Neuronal stem cell (in vitro differentiated cells): Measurements from ENCODE around the gene CORIN.

Experiments
- DNase-seq: peaks from one replicate; pipeline ENCODE4 v3.0.0-alpha.2; 2013; ENCODE audit warnings: low spot score
- H2AFZ ChIP-seq: one replicate; pipeline ENCODE4 v1.6.1; 2013; ENCODE audit warnings: mild to moderate bottlenecking, low read length, inconsistent platforms
- H2AK5ac ChIP-seq: 2 replicates; pipeline ENCODE4 v1.6.1; 2013; ENCODE audit warnings: low read depth, mild to moderate bottlenecking, inconsistent platforms, low read length, moderate library complexity, mixed read lengths
- H2BK120ac ChIP-seq: 2 replicates; pipeline ENCODE4 v1.6.1; 2013; ENCODE audit warnings: low read depth, mild to moderate bottlenecking, inconsistent platforms, low read length, moderate library complexity, mixed read lengths
- H2BK12ac ChIP-seq: one replicate; pipeline ENCODE4 v1.6.1; 2013; ENCODE audit warnings: low read length, inconsistent platforms
- H2BK15ac ChIP-seq: 2 replicates; pipeline ENCODE4 v1.6.1; 2013; ENCODE audit warnings: mild to moderate bottlenecking, low read length, inconsistent platforms, mixed read lengths
- H2BK5ac ChIP-seq: one replicate; pipeline ENCODE4 v1.6.1; 2013; ENCODE audit warnings: inconsistent platforms, mild to moderate bottlenecking, low read length, moderate library complexity
- H3K14ac ChIP-seq: one replicate; pipeline ENCODE4 v1.6.1; 2013; ENCODE audit warnings: low read length, inconsistent platforms
- H3K18ac ChIP-seq: 2 replicates; pipeline ENCODE4 v1.6.1; 2013; ENCODE audit warnings: low read length, inconsistent platforms
- H3K23ac ChIP-seq: 2 replicates; pipeline ENCODE4 v1.6.1; 2013; ENCODE audit warnings: low read depth, mild to moderate bottlenecking, mixed read lengths, low read length, inconsistent platforms; ENCODE audit not compliant: poor library complexity
- H3K27ac ChIP-seq: replicated peaks from 3 replicates; pipeline ENCODE4 v1.5.1; 2013; ENCODE audit warnings: low read length, inconsistent platforms
- H3K27me3 ChIP-seq, 3 experiments: 2 replicates each; pipeline ENCODE4 v1.6.1; 2013; ENCODE audit warnings: low read length in 3 of 3, mild to moderate bottlenecking in 2 of 3, inconsistent platforms in 1 of 3, low read depth in 1 of 3, mixed read lengths in 1 of 3, moderate library complexity in 1 of 3; ENCODE audit not compliant: control insufficient read depth in 3 of 3, insufficient read depth in 3 of 3
- H3K36me3 ChIP-seq, 2 donors: replicated peaks in 1 of 2; 2 replicates each; pipeline ENCODE4 v1.6.1; 2013; ENCODE audit warnings: low read length in 2 of 2; ENCODE audit not compliant: control insufficient read depth in 2 of 2, insufficient read depth in 2 of 2
- H3K4ac ChIP-seq: 2 replicates; pipeline ENCODE4 v1.6.1; 2013; ENCODE audit warnings: inconsistent platforms, mild to moderate bottlenecking, low read length, moderate library complexity
- H3K4me1 ChIP-seq, 2 donors: 1 replicate in 1 of 2; 2 replicates in 1 of 2; pipeline ENCODE4 v1.6.1; 2013; ENCODE audit warnings: low read length in 2 of 2, low read depth in 1 of 2; ENCODE audit not compliant: control insufficient read depth in 2 of 2, insufficient read depth in 1 of 2
- H3K4me2 ChIP-seq: one replicate; pipeline ENCODE4 v1.6.1; 2013; ENCODE audit warnings: mild to moderate bottlenecking, low read length, inconsistent platforms; ENCODE audit not compliant: insufficient read depth, poor library complexity, severe bottlenecking
- H3K4me3 ChIP-seq, 2 donors: 2 replicates each; pipeline ENCODE4 v1.5.1; 2013; ENCODE audit warnings: low read length in 2 of 2, mild to moderate bottlenecking in 2 of 2, inconsistent platforms in 1 of 2, moderate library complexity in 1 of 2
- H3K79me1 ChIP-seq: one replicate; pipeline ENCODE4 v1.6.1; 2013; ENCODE audit warnings: low read depth, mild to moderate bottlenecking, inconsistent platforms, low read length, moderate library complexity
- H3K9ac ChIP-seq: one replicate; pipeline ENCODE4 v1.6.1; 2013; ENCODE audit warnings: mild to moderate bottlenecking, low read depth, low read length, inconsistent platforms; ENCODE audit not compliant: poor library complexity
- H3K9me3 ChIP-seq, 2 donors: replicated peaks in 1 of 2; 2 replicates each; pipeline versions ENCODE3 to v1.6.1; 2013; ENCODE audit warnings: low read length in 2 of 2, mild to moderate bottlenecking in 2 of 2, inconsistent platforms in 1 of 2, low read depth in 1 of 2, mixed read lengths in 1 of 2, moderate library complexity in 1 of 2; ENCODE audit not compliant: control insufficient read depth in 2 of 2, insufficient read depth in 1 of 2
- H4K8ac ChIP-seq: one replicate; pipeline ENCODE4 v1.6.1; 2013; ENCODE audit warnings: low read depth, mild to moderate bottlenecking, inconsistent platforms, low read length, moderate library complexity
- H4K91ac ChIP-seq: one replicate; pipeline ENCODE4 v1.6.1; 2013; ENCODE audit warnings: low read length, low read depth, mild to moderate bottlenecking, inconsistent platforms; ENCODE audit not compliant: poor library complexity
- WGBS, 2 donors: extraction: QIAGEN DNeasy Blood & Tissue Kit; methylation state at CpG; one replicate each; pipeline ENCODE4 v1.1.7; 2013; ENCODE audit warnings: missing lambda C conversion rate in 2 of 2, mixed read lengths in 1 of 2; ENCODE audit not compliant: insufficient read length in 2 of 2, insufficient replicate concordance in 1 of 2; ENCODE audit errors: extremely low coverage in 2 of 2; 5-methylcytosine and 5-hydroxymethylcytosine counted together

Gene CORIN

GRCh38 chr4:47744843-47745382 is 93.0 kb downstream of the CORIN start:
- Histone ChIP-seq H4K8ac (no peak overlapping the region), H2AFZ (no peak overlapping the region), H2BK5ac (no peak overlapping the region), H3K36me3 (no peaks in the 10 kb centered on the region), H3K23ac (no peak overlapping the region), H3K79me1 (no peaks in the 10 kb centered on the region), H3K4me2 (no peak overlapping the region), H3K4me3 (no peak overlapping the region), H3K4me1 (no peaks in the 10 kb centered on the region), H2AK5ac (no peak overlapping the region), H2BK15ac (no peak overlapping the region), H3K27me3 (no peaks in the 10 kb centered on the region), H3K18ac (no peak overlapping the region), H3K9me3 (no peaks in the 10 kb centered on the region), H3K27ac (no peak overlapping the region), H3K9ac (no peak overlapping the region), H4K91ac (no peak overlapping the region), H2BK12ac (no peak overlapping the region), H3K14ac (no peak overlapping the region), H2BK120ac (no peak overlapping the region), H3K4ac (no peak overlapping the region)
- WGBS, 2 donors = no CpG with 5 or more reads among the region's 2 CpGs
- no peak for DNase-seq

- Histone ChIP-seq H2AK5ac (no peak overlapping the region), H3K4me1 (no peaks in the 10 kb centered on the region), H3K4me2 (no peak overlapping the region), H3K4me3 (no peak overlapping the region), H3K36me3 (no peaks in the 10 kb centered on the region), H3K79me1 (no peaks in the 10 kb centered on the region), H3K9me3 (no peaks in the 10 kb centered on the region), H3K27me3 (no peaks in the 10 kb centered on the region), H2BK12ac (no peak overlapping the region), H2BK120ac (no peak overlapping the region), H3K18ac (no peak overlapping the region), H3K27ac (no peak overlapping the region), H3K23ac (no peak overlapping the region), H3K4ac (no peak overlapping the region), H2AFZ (no peak overlapping the region), H2BK5ac (no peak overlapping the region), H3K14ac (no peak overlapping the region), H2BK15ac (no peak overlapping the region), H4K8ac (no peak overlapping the region), H4K91ac (no peak overlapping the region), H3K9ac (no peak overlapping the region)
- DNase-seq = no peak
- WGBS, 2 donors = no CpG with 5 or more reads among the region's 2 CpGs
Measured at GRCh38 chr4:47744253-47744652, 93.6 kb downstream of the CORIN start.

GRCh38 chr4:47741200-47741599 is 96.7 kb downstream of the CORIN start:
- Histone ChIP-seq H3K79me1 (no peaks in the 10 kb centered on the region), H2BK15ac (no peak overlapping the region), H3K14ac (no peak overlapping the region), H2BK120ac (no peak overlapping the region), H3K18ac (no peak overlapping the region), H2AK5ac (no peak overlapping the region), H3K4me2 (no peak overlapping the region), H3K9ac (no peak overlapping the region), H3K4me3 (no peak overlapping the region), H3K27me3 (no peaks in the 10 kb centered on the region), H3K23ac (no peak overlapping the region), H3K4me1 (no peaks in the 10 kb centered on the region), H3K36me3 (no peaks in the 10 kb centered on the region), H4K91ac (no peak overlapping the region), H2BK5ac (no peak overlapping the region), H4K8ac (no peak overlapping the region), H3K9me3 (no peaks in the 10 kb centered on the region), H2BK12ac (no peak overlapping the region), H2AFZ (no peak overlapping the region), H3K27ac (no peak overlapping the region), H3K4ac (no peak overlapping the region)
- no peak for DNase-seq

GRCh38 chr4:47737326-47737725 is 100.5 kb downstream of the CORIN start:
- WGBS, 2 donors = no CpG with 5 or more reads among the region's 1 CpG
- no peaks in the 10 kb centered on the region for H3K4me1 ChIP-seq
- no peak overlapping the region for H3K9ac ChIP-seq
- H3K9me3 ChIP-seq = no peaks in the 10 kb centered on the region
- H3K4me3 ChIP-seq = no peak overlapping the region
- no peaks in the 10 kb centered on the region for H3K27me3 ChIP-seq
- H4K91ac ChIP-seq = no peak overlapping the region
- H2AFZ ChIP-seq = no peak overlapping the region
- H2BK120ac ChIP-seq = no peak overlapping the region
- H2BK15ac ChIP-seq = no peak overlapping the region
- no peak overlapping the region for H2AK5ac ChIP-seq
- H3K18ac ChIP-seq = no peak overlapping the region
- H3K79me1 ChIP-seq = no peaks in the 10 kb centered on the region
- H3K4me2 ChIP-seq = no peak overlapping the region
- H3K23ac ChIP-seq = no peak overlapping the region
- H2BK12ac ChIP-seq = no peak overlapping the region
- H3K27ac ChIP-seq = no peak overlapping the region
- DNase-seq = no peak
- H2BK5ac ChIP-seq = no peak overlapping the region
- no peak overlapping the region for H4K8ac ChIP-seq
- no peaks in the 10 kb centered on the region for H3K36me3 ChIP-seq
- H3K4ac ChIP-seq = no peak overlapping the region
- no peak overlapping the region for H3K14ac ChIP-seq
